GM19467 (cell line): ENCODE results near the gene C12orf60.

Experiments
- ATAC-seq: cut with Tn5 transposase; IDR thresholded peaks from one replicate; pipeline ENCODE4 v1.9.1; 2021; ENCODE audit warnings: mild to moderate bottlenecking, moderate library complexity; ENCODE audit not compliant: unreplicated experiment

Gene C12orf60

GRCh38 chr12:14776236-14776961, 27.1 kb upstream of the C12orf60 start:
- ATAC-seq: no peak

GRCh38 chr12:14777271-14777670, 26.2 kb upstream of the C12orf60 start:
- no peak for ATAC-seq

- ATAC-seq: no peak
Measured at GRCh38 chr12:14779834-14780233, 23.6 kb upstream of the C12orf60 start.

GRCh38 chr12:14780859-14781258, 22.6 kb upstream of the C12orf60 start:
- ATAC-seq: no peak

GRCh38 chr12:14781563-14781962, 21.9 kb upstream of the C12orf60 start:
- ATAC-seq: no peak

GRCh38 chr12:14782756-14783155, 20.7 kb upstream of the C12orf60 start:
- ATAC-seq: no peak

- no peak for ATAC-seq
Measured at GRCh38 chr12:14784471-14784870, 19.0 kb upstream of the C12orf60 start.

- ATAC-seq: no peak
Measured at GRCh38 chr12:14785568-14785967, 17.9 kb upstream of the C12orf60 start.

- ATAC-seq: no peak
Measured at GRCh38 chr12:14795028-14795448, 8.4 kb upstream of the C12orf60 start.

GRCh38 chr12:14802247-14802646, 1.2 kb upstream of the C12orf60 start:
- ATAC-seq: no peak

- no peak for ATAC-seq
Measured at GRCh38 chr12:14802721-14803010, 804 bp upstream of the C12orf60 start.

- peak; percentile 9 for ATAC-seq
Measured at GRCh38 chr12:14803830-14804160, 325 bp downstream of the C12orf60 start.

GRCh38 chr12:14810167-14810952, 6.9 kb downstream of the C12orf60 start:
- no peak for ATAC-seq

- ATAC-seq: no peak
Measured at GRCh38 chr12:14810953-14811483, 7.5 kb downstream of the C12orf60 start.

- no peak for ATAC-seq
Measured at GRCh38 chr12:14811486-14811885, 8.0 kb downstream of the C12orf60 start.

- ATAC-seq: no peak
Measured at GRCh38 chr12:14814014-14814413, 10.5 kb downstream of the C12orf60 start, which contains the start of gene SMCO3. SMCO3 (minus strand) TSS chr12:14814182; CDS start chr12:14806680, 7,502 bp downstream.

- ATAC-seq: no peak
Measured at GRCh38 chr12:14824012-14824634, 20.7 kb downstream of the C12orf60 start.

- ATAC-seq: no peak
Measured at GRCh38 chr12:14825256-14825655, 21.8 kb downstream of the C12orf60 start.

GRCh38 chr12:14826491-14826890, 23.0 kb downstream of the C12orf60 start:
- ATAC-seq: no peak

GRCh38 chr12:14827043-14827442, 23.6 kb downstream of the C12orf60 start:
- no peak for ATAC-seq

- ATAC-seq: peak; percentile 64
Measured at GRCh38 chr12:14828892-14829291, 25.4 kb downstream of the C12orf60 start.

GRCh38 chr12:14833336-14833735, 29.9 kb downstream of the C12orf60 start:
- ATAC-seq: no peak
